SK-N-SH treated with all-trans-retinoic acid at 6 μM for 48 hours (cell line): ENCODE results near the gene OSBPL2.

Experiments
- ATAC-seq: fragments of 200-7000 bp; cut with Tn5 transposase; 3 replicates; pipeline ENCODE4 v1.9.1; 2020; ENCODE audit warnings: mild to moderate bottlenecking, moderate library complexity
- ARNTL ChIP-seq: fragments of 450-650 bp; formaldehyde crosslinking; IDR thresholded peaks from 2 replicates; pipeline ENCODE4 v1.5.0; 2020; ENCODE audit warnings: low read depth, mild to moderate bottlenecking, moderate library complexity, borderline replicate concordance
- BACH2 ChIP-seq: fragments of 250-450 bp; sonication (Bioruptor Pico); IDR thresholded peaks from 2 replicates; pipeline ENCODE4 v1.9.0; 2021; ENCODE audit warnings: mild to moderate bottlenecking, borderline replicate concordance
- CREB5 ChIP-seq: fragments of 250-450 bp; sonication (Bioruptor Pico); IDR thresholded peaks from 2 replicates; pipeline ENCODE4 v1.5.1; 2020; ENCODE audit warnings: low read depth, mild to moderate bottlenecking, moderate library complexity
- CSDC2 ChIP-seq: fragments of 250-450 bp; sonication (Bioruptor Pico); IDR thresholded peaks from 2 replicates; pipeline ENCODE4 v1.5.0; 2020; ENCODE audit warnings: mild to moderate bottlenecking, moderate library complexity
- CSRNP3 ChIP-seq: fragments of 250-450 bp; sonication (Bioruptor Pico); IDR thresholded peaks from 2 replicates; pipeline ENCODE4 v1.5.1; 2021; ENCODE audit warnings: mild to moderate bottlenecking, moderate library complexity
- GLIS3 ChIP-seq: fragments of 250-450 bp; sonication (Bioruptor Pico); IDR thresholded peaks from 2 replicates; pipeline ENCODE4 v1.5.0; 2020; ENCODE audit warnings: mild to moderate bottlenecking, moderate library complexity
- ISL1 ChIP-seq: fragments of 250-450 bp; sonication (Bioruptor Pico); IDR thresholded peaks from 2 replicates; pipeline ENCODE4 v2.1.2; 2022; ENCODE audit warnings: mild to moderate bottlenecking, moderate library complexity
- OSR1 ChIP-seq: fragments of 250-450 bp; sonication (Bioruptor Pico); IDR thresholded peaks from 2 replicates; pipeline ENCODE4 v1.8.0; 2022; ENCODE audit warnings: moderate library complexity, mild to moderate bottlenecking, inconsistent platforms
- PATZ1 ChIP-seq: fragments of 250-450 bp; sonication (Bioruptor Pico); IDR thresholded peaks from 2 replicates; pipeline ENCODE4 v1.8.0; 2020; ENCODE audit warnings: mild to moderate bottlenecking, moderate library complexity, borderline replicate concordance
- POU6F1 ChIP-seq: fragments of 250-450 bp; sonication (Bioruptor Pico); IDR thresholded peaks from 2 replicates; pipeline ENCODE4 v1.8.0; 2021; ENCODE audit warnings: low read depth, mild to moderate bottlenecking, moderate library complexity, borderline replicate concordance
- PPARA ChIP-seq: fragments of 250-450 bp; sonication (Bioruptor Pico); IDR thresholded peaks from 2 replicates; pipeline ENCODE4 v1.5.0; 2020; ENCODE audit warnings: mild to moderate bottlenecking, borderline replicate concordance
- RARB ChIP-seq: fragments of 250-450 bp; sonication (Bioruptor Pico); IDR thresholded peaks from 2 replicates; pipeline ENCODE4 v1.8.0; 2021; ENCODE audit warnings: mild to moderate bottlenecking, moderate library complexity
- SNAI2 ChIP-seq: fragments of 250-450 bp; sonication (Bioruptor Pico); IDR thresholded peaks from 2 replicates; pipeline ENCODE4 v1.5.0; 2020; ENCODE audit warnings: mild to moderate bottlenecking, moderate library complexity
- TCF4 ChIP-seq: fragments of 250-450 bp; sonication (Bioruptor Pico); IDR thresholded peaks from 2 replicates; pipeline ENCODE4 v1.8.0; 2021; ENCODE audit warnings: mild to moderate bottlenecking, moderate library complexity, borderline replicate concordance
- TOX ChIP-seq: fragments of 250-450 bp; sonication (Bioruptor Pico); IDR thresholded peaks from 2 replicates; pipeline ENCODE4 v1.8.0; 2021; ENCODE audit warnings: mild to moderate bottlenecking, moderate library complexity, borderline replicate concordance
- TSHZ2 ChIP-seq: fragments of 250-450 bp; sonication (Bioruptor Pico); IDR thresholded peaks from 2 replicates; pipeline ENCODE4 v1.5.0; 2020; ENCODE audit warnings: mild to moderate bottlenecking, moderate library complexity
- ZC3H10 ChIP-seq: fragments of 250-450 bp; sonication (Bioruptor Pico); IDR thresholded peaks from 2 replicates; pipeline ENCODE4 v1.5.1; 2021; ENCODE audit warnings: mild to moderate bottlenecking, moderate library complexity
- ZFP30 ChIP-seq: fragments of 450-650 bp; formaldehyde crosslinking; IDR thresholded peaks from 2 replicates; pipeline ENCODE4 v1.5.0; 2022; ENCODE audit warnings: mild to moderate bottlenecking, moderate library complexity
- ZNF565 ChIP-seq: fragments of 450-650 bp; formaldehyde crosslinking; conservative IDR thresholded peaks from 2 replicates; pipeline ENCODE4 v1.5.0; 2020; ENCODE audit warnings: low read depth, mild to moderate bottlenecking, moderate library complexity
- ZNF70 ChIP-seq: fragments of 450-650 bp; formaldehyde crosslinking; IDR thresholded peaks from 2 replicates; pipeline ENCODE4 v1.5.0; 2020; ENCODE audit warnings: mild to moderate bottlenecking, moderate library complexity
- ZNF8 ChIP-seq: fragments of 450-650 bp; formaldehyde crosslinking; IDR thresholded peaks from 2 replicates; pipeline ENCODE4 v1.5.0; 2020; ENCODE audit warnings: mild to moderate bottlenecking, moderate library complexity

OSBPL2 gene

GRCh38 chr20:62239278-62239879 is 1.1 kb downstream of the OSBPL2 start:
- ATAC-seq, result no peak
- TF ChIP-seq BACH2 (CRISPR knock-in tag) (no peak), ISL1 (no peak), GLIS3 (CRISPR knock-in tag) (no peak), ZNF565 (CRISPR knock-in tag) (no peak)

GRCh38 chr20:62240020-62240685 is 1.8 kb downstream of the OSBPL2 start:
- no peak for TF ChIP-seq TSHZ2 (CRISPR knock-in tag)
- no peak for TF ChIP-seq SNAI2
- no peak for TF ChIP-seq GLIS3 (CRISPR knock-in tag)
- TF ChIP-seq TOX (CRISPR knock-in tag), result no peak
- no peak for TF ChIP-seq BACH2 (CRISPR knock-in tag)
- TF ChIP-seq ISL1, result no peak
- TF ChIP-seq RARB (CRISPR knock-in tag), result no peak
- TF ChIP-seq ZC3H10, result no peak
- no peak for TF ChIP-seq PPARA (CRISPR knock-in tag)
- TF ChIP-seq POU6F1 (CRISPR knock-in tag), result no peak
- no peak for TF ChIP-seq ZFP30 (CRISPR knock-in tag)
- TF ChIP-seq ARNTL (CRISPR knock-in tag), result no peak
- TF ChIP-seq OSR1 (CRISPR knock-in tag), result no peak
- TF ChIP-seq CREB5, result no peak
- TF ChIP-seq ZNF70, result no peak
- no peak for TF ChIP-seq TCF4 (CRISPR knock-in tag)
- no peak for ATAC-seq

GRCh38 chr20:62241506-62241905 is 3.2 kb downstream of the OSBPL2 start:
- no peak for TF ChIP-seq PATZ1 (CRISPR knock-in tag)
- no peak for TF ChIP-seq ZNF8
- no peak for TF ChIP-seq TSHZ2 (CRISPR knock-in tag)
- no peak for TF ChIP-seq SNAI2
- no peak for TF ChIP-seq BACH2 (CRISPR knock-in tag)
- no peak for TF ChIP-seq CSDC2 (CRISPR knock-in tag)
- TF ChIP-seq ZNF70, result no peak
- no peak for TF ChIP-seq ZC3H10
- TF ChIP-seq ISL1, result no peak
- TF ChIP-seq ZFP30 (CRISPR knock-in tag), result no peak
- TF ChIP-seq TOX (CRISPR knock-in tag), result no peak
- TF ChIP-seq CSRNP3, result no peak
- TF ChIP-seq RARB (CRISPR knock-in tag), result no peak
- TF ChIP-seq PPARA (CRISPR knock-in tag), result no peak
- no peak for TF ChIP-seq GLIS3 (CRISPR knock-in tag)
- TF ChIP-seq ZNF565 (CRISPR knock-in tag), result no peak
- no peak for ATAC-seq
